Prostate gland (tissue), 2 donors: ENCODE measurements around the gene CPT1C. TPM values are rescaled to one million over a fixed set of nuclear protein-coding genes. Genes with fewer than 3 reads are reported as not detected.

Experiments used
- DNase-seq: peaks from one replicate; pipeline ENCODE4 v3.0.0-alpha.2; 2019; ENCODE audit warnings: low spot score
- H3K27ac ChIP-seq, 2 donors: fragments of 200-600 bp; sonication (generic); 2 replicates each; pipeline ENCODE4 v1.5.1; 2017 to 2019
- H3K27me3 ChIP-seq: fragments of 200-600 bp; sonication (generic); replicated peaks from 2 replicates; pipeline ENCODE4 v1.5.1; 2019; ENCODE audit not compliant: insufficient read depth
- H3K36me3 ChIP-seq, 2 donors: fragments of 200-600 bp; sonication (generic); 1 replicate in 1 of 2; 2 replicates in 1 of 2; pipeline versions ENCODE4 v1.5.1 to v1.8.1; 2017 to 2019
- H3K4me1 ChIP-seq: fragments of 200-600 bp; sonication (generic); replicated peaks from 2 replicates; pipeline ENCODE4 v1.5.1; 2019
- H3K4me3 ChIP-seq, 2 donors: fragments of 200-600 bp; sonication (generic); 2 replicates each; pipeline ENCODE4 v1.5.1; 2017 to 2019
- H3K9me3 ChIP-seq: fragments of 200-600 bp; sonication (generic); 2 replicates; pipeline ENCODE4 v1.5.1; 2017
- POLR2A ChIP-seq: fragments of 450-650 bp; IDR thresholded peaks from one replicate; pipeline ENCODE4 v1.6.1; 2016; ENCODE audit warnings: antibody characterized with exemption, mild to moderate bottlenecking
- POLR2AphosphoS5 ChIP-seq: sonication (generic); formaldehyde crosslinking; IDR thresholded peaks from one replicate; pipeline ENCODE4 v1.6.1; 2017; ENCODE audit warnings: antibody characterized with exemption
- WGBS: methylation state at CpG from one replicate; pipeline ENCODE4 v1.1.5; 2018; 5-methylcytosine and 5-hydroxymethylcytosine counted together
- intact Hi-C: fragments of 100-400 bp; cut with DNase I; formaldehyde crosslinking; loops from one replicate; pipeline ENCODE4 v1.14.2; 2022
- total RNA-seq, 2 donors: library from RNA; depleted of rRNA; stranded (reverse); fragments of >200 nt; gene quantifications; one replicate each; pipeline ENCODE4 v1.1.0, GENCODE V29; 2016
- TF ChIP-seq, protein P1 (sequence below), 4 experiments: fragments of 200-600 bp in 2 of 4; fragments of 450-650 bp in 2 of 4; sonication (generic) in 2 of 4; IDR thresholded peaks; 1 replicate in 3 of 4; 2 replicates in 1 of 4; pipeline ENCODE4 v1.5.1; 2016 to 2019; ENCODE audit warnings: antibody characterized with exemption in 4 of 4, mild to moderate bottlenecking in 2 of 4, moderate library complexity in 2 of 4

CPT1C gene
- total RNA-seq, 2 donors from 2014 or later = 0.96 to 5.5 TPM

DNA sequence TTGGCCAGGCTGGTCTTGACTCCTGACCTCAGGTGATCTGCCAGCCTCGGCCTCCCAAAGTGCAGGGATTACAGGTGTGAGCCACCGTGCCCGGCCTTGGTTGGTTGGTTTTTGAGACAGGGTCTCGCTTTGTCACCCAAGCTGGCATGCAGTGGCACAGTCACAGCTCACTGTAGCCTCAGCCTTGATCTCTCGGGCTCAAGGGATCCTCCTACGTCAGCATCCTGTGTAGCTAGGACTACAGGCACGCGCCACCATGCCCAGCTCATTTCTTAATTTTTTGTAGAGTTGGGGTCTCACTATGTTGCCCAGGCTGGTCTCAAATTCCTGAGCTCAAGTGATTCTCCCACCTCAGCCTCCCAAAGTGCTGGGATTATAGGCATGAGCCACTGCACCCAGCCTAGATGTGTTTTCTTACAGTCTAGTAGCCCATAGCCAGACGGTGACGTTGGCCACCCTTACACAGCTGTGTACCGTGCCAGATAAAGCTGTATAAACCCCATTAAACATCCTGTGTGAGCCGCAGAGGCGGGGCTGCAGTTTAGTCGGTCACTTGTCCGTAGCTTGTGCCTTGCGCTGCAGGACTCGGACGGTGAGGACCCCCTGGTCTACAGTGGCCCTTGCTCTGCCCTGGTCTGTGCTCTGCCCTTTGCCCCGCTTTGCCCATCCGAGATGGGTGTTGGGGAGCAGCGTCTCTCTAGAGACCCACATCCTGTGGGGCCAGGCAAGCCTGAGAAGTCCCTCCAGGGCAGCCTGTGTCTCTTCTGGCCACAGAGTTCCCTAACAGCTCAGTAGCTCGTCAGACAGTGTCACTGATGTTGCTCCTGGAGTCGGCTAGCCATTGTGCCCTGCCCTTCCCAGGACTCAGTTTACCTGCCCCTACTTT lies 35.1 kb upstream of the CPT1C start:
- Histone ChIP-seq H3K27ac (no peak overlapping the region), H3K4me3 (no peak overlapping the region), H3K27me3 (no peaks in the 10 kb centered on the region), H3K36me3 (peaks cover 26 to 56% of the 10 kb centered on the region in 2 donors), H3K4me1 (no peaks in the 10 kb centered on the region), H3K9me3 (no peaks in the 10 kb centered on the region)
- TF ChIP-seq, protein P1, sequence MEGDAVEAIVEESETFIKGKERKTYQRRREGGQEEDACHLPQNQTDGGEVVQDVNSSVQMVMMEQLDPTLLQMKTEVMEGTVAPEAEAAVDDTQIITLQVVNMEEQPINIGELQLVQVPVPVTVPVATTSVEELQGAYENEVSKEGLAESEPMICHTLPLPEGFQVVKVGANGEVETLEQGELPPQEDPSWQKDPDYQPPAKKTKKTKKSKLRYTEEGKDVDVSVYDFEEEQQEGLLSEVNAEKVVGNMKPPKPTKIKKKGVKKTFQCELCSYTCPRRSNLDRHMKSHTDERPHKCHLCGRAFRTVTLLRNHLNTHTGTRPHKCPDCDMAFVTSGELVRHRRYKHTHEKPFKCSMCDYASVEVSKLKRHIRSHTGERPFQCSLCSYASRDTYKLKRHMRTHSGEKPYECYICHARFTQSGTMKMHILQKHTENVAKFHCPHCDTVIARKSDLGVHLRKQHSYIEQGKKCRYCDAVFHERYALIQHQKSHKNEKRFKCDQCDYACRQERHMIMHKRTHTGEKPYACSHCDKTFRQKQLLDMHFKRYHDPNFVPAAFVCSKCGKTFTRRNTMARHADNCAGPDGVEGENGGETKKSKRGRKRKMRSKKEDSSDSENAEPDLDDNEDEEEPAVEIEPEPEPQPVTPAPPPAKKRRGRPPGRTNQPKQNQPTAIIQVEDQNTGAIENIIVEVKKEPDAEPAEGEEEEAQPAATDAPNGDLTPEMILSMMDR (IDR thresholded peaks at IDR 0.05) = no peak
- no peak for TF ChIP-seq POLR2A
- TF ChIP-seq POLR2AphosphoS5 = no peak
- intact Hi-C loops = no loop called here
- no peak for DNase-seq
- WGBS = 91% methylated on average over 23 of the region's 23 CpGs

DNA sequence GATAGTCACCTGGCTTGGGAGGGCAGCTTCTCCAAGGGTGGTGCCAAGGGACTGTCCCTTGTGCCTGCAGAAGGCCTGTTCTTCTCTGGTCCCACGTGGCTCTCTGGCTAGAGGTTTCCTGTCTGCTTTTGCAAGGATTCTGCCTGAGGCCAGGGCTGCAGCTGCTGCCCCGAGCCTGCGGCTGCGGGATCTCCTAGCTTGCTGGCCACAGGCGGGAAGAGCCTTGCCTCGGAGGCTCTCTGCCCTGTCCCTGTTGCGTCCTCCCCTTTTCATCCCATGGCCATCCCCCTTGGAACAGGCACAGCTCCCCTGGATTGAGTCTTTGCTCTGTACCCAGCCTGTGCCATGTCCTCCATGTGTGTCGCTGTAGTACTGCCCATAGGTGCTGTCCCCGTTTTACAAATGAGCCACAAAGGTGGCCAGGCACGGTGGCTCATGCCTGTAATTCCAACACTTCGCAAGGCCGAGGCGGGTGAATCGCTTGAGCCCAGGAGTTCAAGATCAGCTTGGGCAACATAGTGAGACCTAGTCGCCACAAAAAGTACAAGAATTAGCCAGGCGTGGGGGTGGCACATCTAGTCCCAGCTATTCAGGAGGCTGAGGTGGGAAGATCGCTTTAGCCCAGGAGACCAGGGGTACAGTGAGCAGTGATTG lies 34.3 kb upstream of the CPT1C start:
- intact Hi-C loops = no loop called here
- WGBS = 91% methylated on average over 17 of the region's 17 CpGs
- no peak for DNase-seq
- peaks cover 26 to 50% of the 10 kb centered on the region in 2 donors for H3K36me3 ChIP-seq
- H3K4me3 ChIP-seq = no peak overlapping the region
- TF ChIP-seq, protein P1 (IDR thresholded peaks at IDR 0.05) = no peak
- no peak for TF ChIP-seq POLR2AphosphoS5
- no peak for TF ChIP-seq POLR2A
- no peaks in the 10 kb centered on the region for H3K27me3 ChIP-seq
- H3K27ac ChIP-seq = no peak overlapping the region
- no peaks in the 10 kb centered on the region for H3K9me3 ChIP-seq
- H3K4me1 ChIP-seq = no peaks in the 10 kb centered on the region

DNA sequence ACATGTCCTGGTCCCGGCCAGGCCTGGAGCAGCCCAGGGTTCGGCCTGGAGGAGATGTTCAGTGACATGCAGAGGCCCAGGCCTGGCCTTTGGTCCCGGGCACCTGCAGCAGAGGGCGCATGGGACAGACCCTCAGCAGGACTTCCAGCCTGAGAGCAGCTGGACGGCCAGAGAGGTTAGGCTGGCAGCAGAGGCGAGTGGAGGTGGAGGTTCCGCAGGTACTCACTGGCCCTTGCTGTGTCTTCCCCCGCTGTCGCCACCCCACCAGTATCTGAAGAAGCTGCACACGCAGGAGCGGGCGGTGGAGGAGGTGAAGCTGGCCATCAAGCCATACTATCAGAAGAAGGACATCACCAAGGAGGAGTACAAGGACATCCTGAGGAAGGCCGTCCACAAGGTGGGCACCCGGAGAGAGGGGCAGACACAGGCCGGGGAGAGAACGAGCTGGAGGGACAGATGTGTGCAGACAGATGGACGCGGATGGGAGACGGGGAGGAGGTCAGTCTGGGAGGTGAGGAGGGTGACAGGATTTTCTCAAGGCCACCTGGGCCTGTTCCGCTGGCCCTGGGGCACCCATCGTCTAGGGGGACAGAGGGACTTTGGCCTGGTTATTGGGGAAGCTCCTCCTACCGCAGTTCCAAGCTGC lies 33.3 kb upstream of the CPT1C start:
- intact Hi-C loops = no loop called here
- H3K27me3 ChIP-seq = no peaks in the 10 kb centered on the region
- peaks cover 29 to 46% of the 10 kb centered on the region in 2 donors for H3K36me3 ChIP-seq
- H3K9me3 ChIP-seq = no peaks in the 10 kb centered on the region
- TF ChIP-seq POLR2AphosphoS5 = no peak
- no peak for TF ChIP-seq POLR2A
- TF ChIP-seq, protein P1 (IDR thresholded peaks at IDR 0.05) = no peak
- DNase-seq = no peak
- no peak overlapping the region for H3K27ac ChIP-seq
- H3K4me3 ChIP-seq = no peak overlapping the region
- WGBS = 88% methylated on average over 22 of the region's 22 CpGs
- no peaks in the 10 kb centered on the region for H3K4me1 ChIP-seq

DNA sequence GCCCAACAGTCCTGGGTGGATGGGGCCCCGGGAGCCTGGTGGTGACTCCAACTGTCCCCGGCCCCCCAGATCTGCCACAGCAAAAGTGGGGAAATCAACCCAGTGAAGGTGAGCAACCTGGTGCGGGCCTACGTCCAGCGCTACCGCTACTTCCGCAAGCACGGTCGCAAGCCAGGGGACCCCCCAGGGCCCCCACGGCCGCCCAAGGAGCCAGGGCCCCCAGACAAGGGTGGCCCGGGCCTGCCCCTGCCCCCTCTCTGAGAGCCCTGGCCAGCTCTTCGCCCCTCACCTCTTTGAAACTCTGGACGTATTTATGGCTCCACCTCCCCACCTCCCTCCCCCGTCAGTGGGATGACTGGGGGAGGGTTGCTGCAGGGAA lies 32.8 kb upstream of the CPT1C start:
- no peak overlapping the region for H3K4me3 ChIP-seq
- no peak overlapping the region for H3K27ac ChIP-seq
- H3K27me3 ChIP-seq = no peaks in the 10 kb centered on the region
- no peak for DNase-seq
- no peak for TF ChIP-seq POLR2AphosphoS5
- TF ChIP-seq POLR2A = no peak
- WGBS = 86% methylated on average over 11 of the region's 15 CpGs
- no peaks in the 10 kb centered on the region for H3K4me1 ChIP-seq
- no peaks in the 10 kb centered on the region for H3K9me3 ChIP-seq
- peaks cover 29 to 42% of the 10 kb centered on the region in 2 donors for H3K36me3 ChIP-seq
- intact Hi-C loops = no loop called here
